T-helper 1 cell treated with Interleukin-12 subunit alpha and Interleukin-12 subunit beta and Interleukin-4 antibody, amounts not matched to agents 30 μg/mL and 1 μg/mL, for 36 hours (primary cell): ENCODE measurements around the gene PPT2.
"Not testable (repeated sequence)": the region's sequence is repeated elsewhere in the genome, so short reads cannot be mapped to it uniquely, and the experiment has no call there.

ENCODE experiments used
- H3K27ac Mint-ChIP-seq: one replicate; pipeline ENCODE4 v1.8.0; 2021; ENCODE audit warnings: mild to moderate bottlenecking, mixed read lengths
- H3K27me3 Mint-ChIP-seq: one replicate; pipeline ENCODE4 v1.8.0; 2021; ENCODE audit warnings: low read depth, mixed read lengths
- H3K36me3 Mint-ChIP-seq: one replicate; pipeline ENCODE4 v1.8.0; 2021; ENCODE audit warnings: low read depth, mixed read lengths
- H3K4me1 Mint-ChIP-seq: one replicate; pipeline ENCODE4 v1.8.0; 2021; ENCODE audit warnings: low read depth, mixed read lengths
- H3K4me3 Mint-ChIP-seq: one replicate; pipeline ENCODE4 v1.8.0; 2021; ENCODE audit warnings: mild to moderate bottlenecking, moderate library complexity, mixed read lengths
- H3K9me3 Mint-ChIP-seq: one replicate; pipeline ENCODE4 v1.8.0; 2021; ENCODE audit warnings: mixed read lengths

PPT2 gene

DNA sequence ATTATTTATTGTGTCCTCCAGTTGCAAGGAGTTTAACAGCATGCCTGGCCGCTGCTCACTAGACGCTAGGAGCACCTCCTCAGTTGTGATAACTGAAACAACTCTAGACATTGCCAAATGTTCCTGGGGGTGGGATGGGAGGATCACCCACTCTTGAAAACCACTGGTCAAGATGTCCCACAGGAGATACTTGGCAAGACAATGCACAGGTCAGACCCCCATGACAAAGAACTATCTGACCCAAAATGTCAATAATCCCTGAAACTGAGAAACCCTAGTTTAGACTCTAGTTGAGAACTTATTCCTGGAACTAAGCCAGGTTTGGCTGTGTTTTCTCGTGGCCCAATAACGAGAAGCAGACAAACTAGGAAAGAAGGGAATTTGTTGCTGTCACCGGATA lies 14.4 kb upstream of the PPT2 start:
- no peak overlapping the region for H3K4me3 Mint-ChIP-seq
- H3K27ac Mint-ChIP-seq: no peak overlapping the region
- no peaks in the 10 kb centered on the region for H3K9me3 Mint-ChIP-seq
- H3K36me3 Mint-ChIP-seq: no peaks in the 10 kb centered on the region
- H3K4me1 Mint-ChIP-seq: no peaks in the 10 kb centered on the region
- H3K27me3 Mint-ChIP-seq: peaks cover 16% of the 10 kb centered on the region

GRCh38 chr6:32140420-32141046 lies 13.4 kb upstream of the PPT2 start:
- no peak overlapping the region for H3K4me3 Mint-ChIP-seq
- no peaks in the 10 kb centered on the region for H3K4me1 Mint-ChIP-seq
- H3K36me3 Mint-ChIP-seq: no peaks in the 10 kb centered on the region
- H3K27ac Mint-ChIP-seq: no peak overlapping the region
- H3K27me3 Mint-ChIP-seq: peaks cover 16% of the 10 kb centered on the region
- H3K9me3 Mint-ChIP-seq: no peaks in the 10 kb centered on the region

DNA sequence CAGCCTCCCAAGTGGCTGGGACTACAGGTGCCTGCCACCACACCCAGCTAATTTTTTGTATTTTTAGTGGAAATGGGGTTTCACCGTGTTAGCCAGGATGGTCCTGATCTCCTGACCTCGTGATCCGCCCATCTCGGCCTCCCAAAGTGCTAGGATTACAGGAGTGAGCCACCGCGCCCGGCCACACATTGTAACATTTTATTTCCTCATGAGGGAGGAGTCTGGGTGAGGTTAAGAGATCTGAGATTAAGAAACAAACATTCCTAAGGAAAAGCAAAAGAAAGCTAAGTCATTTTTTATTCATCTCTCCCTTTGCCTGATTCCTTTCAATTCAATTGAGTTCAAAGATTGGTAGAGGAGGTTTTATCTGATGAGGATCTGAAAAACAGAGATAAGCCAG lies 9.7 kb upstream of the PPT2 start:
- not testable (repeated sequence) for H3K36me3 Mint-ChIP-seq, H3K27ac Mint-ChIP-seq, H3K4me3 Mint-ChIP-seq, H3K9me3 Mint-ChIP-seq
- Mint-ChIP-seq H3K4me1 (peaks cover 15% of the 10 kb centered on the region), H3K27me3 (peaks cover 45% of the 10 kb centered on the region)

- peaks cover 18% of the 10 kb centered on the region for H3K4me1 Mint-ChIP-seq
- no peaks in the 10 kb centered on the region for H3K9me3 Mint-ChIP-seq
- no peak overlapping the region for H3K4me3 Mint-ChIP-seq
- H3K27ac Mint-ChIP-seq: no peak overlapping the region
- peaks cover 6% of the 10 kb centered on the region for H3K36me3 Mint-ChIP-seq
- H3K27me3 Mint-ChIP-seq: peaks cover 59% of the 10 kb centered on the region
These were observed 7.7 kb upstream of the PPT2 start for GRCh38 chr6:32146287-32146686.

GRCh38 chr6:32146687-32147086 lies 7.3 kb upstream of the PPT2 start:
- Mint-ChIP-seq H3K4me3 (no peak overlapping the region), H3K9me3 (no peaks in the 10 kb centered on the region), H3K4me1 (peaks cover 19% of the 10 kb centered on the region), H3K27me3 (peaks cover 58% of the 10 kb centered on the region), H3K36me3 (peaks cover 6% of the 10 kb centered on the region), H3K27ac (no peak overlapping the region)

DNA sequence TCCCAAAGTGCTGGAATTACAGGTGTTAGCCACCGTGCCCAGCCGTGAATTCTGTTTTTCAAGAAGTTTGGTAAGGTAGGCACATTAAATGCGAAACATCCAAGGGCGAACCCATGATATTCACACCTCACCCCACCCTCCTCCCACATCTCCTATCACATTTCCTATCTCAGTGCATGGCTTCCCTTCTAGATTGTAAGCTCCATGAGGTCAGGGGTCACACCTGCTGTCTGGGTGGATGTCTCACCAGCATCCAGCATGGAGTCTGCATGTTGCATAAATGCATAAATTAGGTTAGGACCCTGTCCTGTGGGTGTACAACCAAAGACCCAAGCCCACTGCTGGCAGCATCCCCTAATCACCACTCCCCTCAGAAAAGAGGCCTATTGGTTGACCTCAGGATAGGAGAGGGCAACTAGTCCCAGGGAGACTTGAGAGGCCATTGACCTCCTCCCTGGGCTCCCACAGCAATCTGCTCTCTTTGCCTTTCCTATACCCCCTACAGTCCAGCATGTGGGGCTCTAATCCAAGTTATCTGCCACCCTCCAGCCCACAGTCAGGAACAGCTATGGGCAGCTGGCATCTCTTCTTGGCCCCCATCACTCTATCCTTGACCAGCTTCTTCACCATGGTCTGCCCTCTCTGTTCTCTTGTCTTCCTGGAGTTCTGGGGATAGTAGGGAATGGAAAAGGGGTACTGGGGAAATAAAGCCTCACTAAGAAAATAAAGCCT lies 6.4 kb upstream of the PPT2 start:
- Mint-ChIP-seq H3K27ac (no peak overlapping the region), H3K4me1 (peaks cover 19% of the 10 kb centered on the region), H3K36me3 (peaks cover 6% of the 10 kb centered on the region), H3K9me3 (no peaks in the 10 kb centered on the region), H3K4me3 (peak overlapping the region; percentile 80), H3K27me3 (peaks cover 57% of the 10 kb centered on the region)

GRCh38 chr6:32148289-32149091 lies 5.5 kb upstream of the PPT2 start:
- Mint-ChIP-seq H3K9me3 (no peaks in the 10 kb centered on the region), H3K4me3 (peak overlapping the region; percentile 80), H3K4me1 (peaks cover 24% of the 10 kb centered on the region), H3K27ac (peak overlapping the region; percentile 68), H3K27me3 (peaks cover 63% of the 10 kb centered on the region), H3K36me3 (peaks cover 6% of the 10 kb centered on the region)

DNA sequence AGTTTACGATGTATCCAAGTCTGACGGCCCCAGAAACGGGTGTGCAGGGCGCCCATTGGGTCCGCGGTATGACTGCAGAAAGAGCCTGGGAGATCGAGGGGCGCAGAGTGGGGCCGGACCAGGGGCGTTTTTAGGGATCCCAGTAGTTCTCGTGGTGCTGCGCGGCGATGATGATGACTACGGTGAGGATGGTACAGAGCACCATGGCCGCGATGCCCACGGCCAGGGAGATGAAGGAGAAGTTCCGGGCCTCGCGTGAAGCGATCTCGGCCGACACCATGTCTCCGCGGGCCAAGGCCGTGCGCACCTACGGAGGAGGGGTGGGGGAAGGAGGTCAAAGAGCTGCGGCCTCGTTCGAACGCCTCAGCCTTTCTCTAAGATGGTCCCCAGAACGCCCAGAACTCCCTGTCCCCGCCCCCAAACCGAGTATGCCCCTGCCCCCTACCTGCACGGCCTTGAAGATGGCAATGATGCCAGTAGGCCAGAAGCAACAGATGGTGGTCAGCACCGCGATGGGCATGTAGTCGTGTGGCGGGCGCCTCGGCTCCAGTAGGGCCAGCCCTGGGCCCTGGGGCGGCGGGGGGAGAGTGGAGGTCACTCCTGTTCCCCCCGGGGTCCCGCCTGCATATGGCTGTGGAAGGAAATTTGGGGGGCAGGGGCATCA lies 4.7 kb upstream of the PPT2 start:
- H3K36me3 Mint-ChIP-seq: peaks cover 6% of the 10 kb centered on the region
- H3K27me3 Mint-ChIP-seq: peaks cover 63% of the 10 kb centered on the region
- peak overlapping the region; percentile 80 for H3K4me3 Mint-ChIP-seq
- H3K27ac Mint-ChIP-seq: peak overlapping the region; percentile 68
- peaks cover 27% of the 10 kb centered on the region for H3K4me1 Mint-ChIP-seq
- no peaks in the 10 kb centered on the region for H3K9me3 Mint-ChIP-seq

- peaks cover 6% of the 10 kb centered on the region for H3K36me3 Mint-ChIP-seq
- no peaks in the 10 kb centered on the region for H3K9me3 Mint-ChIP-seq
- H3K27me3 Mint-ChIP-seq: peaks cover 63% of the 10 kb centered on the region
- peak overlapping the region; percentile 51 for H3K4me3 Mint-ChIP-seq
- peak overlapping the region; percentile 0 for H3K27ac Mint-ChIP-seq
- peaks cover 33% of the 10 kb centered on the region for H3K4me1 Mint-ChIP-seq
These were observed 3.7 kb upstream of the PPT2 start for GRCh38 chr6:32149932-32150870.

DNA sequence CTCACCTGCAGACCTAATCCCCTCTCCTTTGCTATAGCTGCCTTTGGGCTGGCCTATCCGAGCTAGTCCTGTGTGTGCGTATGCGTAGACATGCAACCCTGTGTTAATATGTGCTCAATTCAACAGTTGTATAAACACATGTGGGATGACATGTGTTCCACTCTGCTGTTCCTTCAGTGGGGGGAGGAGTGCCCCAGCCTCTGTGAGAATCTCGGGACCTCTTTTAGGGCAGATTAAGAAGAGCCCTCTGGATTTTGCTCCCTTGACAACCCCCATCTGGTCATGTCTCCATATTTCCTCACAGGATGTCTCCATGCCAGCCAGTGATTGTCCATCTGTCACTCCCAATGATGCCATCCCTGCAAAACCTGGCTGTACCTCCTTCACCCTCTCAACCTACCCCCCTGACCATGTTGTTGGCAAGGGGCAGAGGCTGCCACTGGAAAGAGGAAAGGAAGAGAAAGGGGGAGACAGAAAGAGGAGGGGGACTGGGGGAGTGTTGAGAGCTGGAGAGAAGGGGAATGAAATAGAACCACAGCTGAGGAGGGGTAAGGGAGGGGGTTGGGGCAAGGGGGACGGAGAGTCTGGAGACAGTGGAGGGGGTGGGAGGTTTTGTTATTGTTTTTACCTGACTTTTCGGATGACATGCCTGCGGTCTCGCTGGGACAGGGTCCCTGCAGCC lies 2.6 kb upstream of the PPT2 start:
- peaks cover 35% of the 10 kb centered on the region for H3K4me1 Mint-ChIP-seq
- peaks cover 6% of the 10 kb centered on the region for H3K36me3 Mint-ChIP-seq
- H3K27ac Mint-ChIP-seq: peak overlapping the region; percentile 44
- no peak overlapping the region for H3K4me3 Mint-ChIP-seq
- H3K27me3 Mint-ChIP-seq: peaks cover 56% of the 10 kb centered on the region
- H3K9me3 Mint-ChIP-seq: no peaks in the 10 kb centered on the region

GRCh38 chr6:32151863-32152768 lies 1.8 kb upstream of the PPT2 start, which contains the start of gene PRRT1:
Gene PRRT1, minus strand, starts transcription at chr6:32151939. Its CDS starts 112 bp downstream, at chr6:32151827.
- Mint-ChIP-seq H3K4me3 (peak within 1 kb of the TSS; percentile 12), H3K27ac (peak within 1 kb of the TSS; percentile 44), H3K27me3 (peaks cover 48% of the 10 kb centered on the region), H3K36me3 (peaks cover 6% of the 10 kb centered on the region), H3K9me3 (no peaks in the 10 kb centered on the region), H3K4me1 (peaks cover 34% of the 10 kb centered on the region)

DNA sequence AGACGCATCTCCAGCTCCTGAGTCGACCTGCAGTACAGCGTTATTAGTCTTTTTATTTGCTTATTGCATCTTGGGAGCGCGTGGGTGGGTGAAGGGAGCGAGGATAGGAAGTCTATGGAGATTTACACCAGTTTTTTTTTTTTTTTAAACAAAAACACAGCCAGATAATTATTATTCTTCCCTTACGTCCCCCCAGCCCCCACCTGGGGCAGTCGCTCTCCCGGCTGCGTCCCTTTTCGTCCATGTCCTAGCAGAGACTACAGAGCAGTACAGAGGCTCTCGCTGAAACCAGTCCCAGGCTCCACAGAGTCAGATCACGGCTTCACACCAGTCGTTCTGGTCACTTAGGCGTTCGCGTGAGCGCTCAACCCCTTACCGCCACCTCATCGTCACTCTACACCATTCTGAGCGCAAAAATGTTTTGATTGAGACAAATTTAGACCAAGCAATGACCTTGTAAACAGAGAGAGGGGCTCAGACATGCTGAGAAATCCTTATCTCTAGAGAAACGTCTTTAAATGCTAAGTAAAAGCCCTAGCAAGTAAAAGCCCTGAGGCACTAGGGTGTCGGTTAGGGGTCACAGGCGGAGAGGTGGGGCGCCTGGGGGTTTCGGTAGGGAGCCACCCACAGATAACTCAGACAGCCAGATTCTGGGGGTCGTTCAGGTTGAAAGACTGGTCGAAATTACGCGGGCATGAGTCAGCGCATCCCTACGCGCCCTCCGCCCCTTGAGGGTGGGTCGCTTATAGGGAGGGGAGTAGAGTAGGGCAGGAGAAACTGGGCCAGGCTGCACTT lies 975 bp upstream of the PPT2 start:
- Mint-ChIP-seq H3K36me3 (peaks cover 12% of the 10 kb centered on the region), H3K27me3 (peaks cover 40% of the 10 kb centered on the region), H3K27ac (peak overlapping the region; percentile 66), H3K9me3 (no peaks in the 10 kb centered on the region), H3K4me3 (peak overlapping the region; percentile 52), H3K4me1 (peaks cover 31% of the 10 kb centered on the region)
